Measurements from ENCODE around the gene EMP1.

EMP1 gene

DNA sequence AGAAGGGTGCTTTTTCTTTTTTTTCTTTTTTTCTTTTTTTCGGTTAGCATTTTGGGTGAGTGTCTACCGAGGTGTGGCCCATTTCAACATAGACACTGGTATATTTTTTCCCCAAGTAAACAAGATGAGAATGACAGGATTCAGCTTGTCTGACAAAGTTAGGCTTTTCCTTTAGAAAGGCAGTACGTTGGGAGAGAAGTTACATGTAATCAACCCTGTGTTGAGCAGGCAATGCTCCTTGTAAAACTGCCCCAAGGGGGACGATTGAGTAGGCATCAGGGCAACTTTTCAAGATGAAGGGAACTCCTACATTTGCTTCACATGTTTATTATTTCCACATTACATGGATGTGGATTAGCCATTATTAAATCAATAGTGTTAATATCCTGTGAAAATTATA is 1.7 kb downstream of the EMP1 start:
- DNase-seq = no peak

DNA sequence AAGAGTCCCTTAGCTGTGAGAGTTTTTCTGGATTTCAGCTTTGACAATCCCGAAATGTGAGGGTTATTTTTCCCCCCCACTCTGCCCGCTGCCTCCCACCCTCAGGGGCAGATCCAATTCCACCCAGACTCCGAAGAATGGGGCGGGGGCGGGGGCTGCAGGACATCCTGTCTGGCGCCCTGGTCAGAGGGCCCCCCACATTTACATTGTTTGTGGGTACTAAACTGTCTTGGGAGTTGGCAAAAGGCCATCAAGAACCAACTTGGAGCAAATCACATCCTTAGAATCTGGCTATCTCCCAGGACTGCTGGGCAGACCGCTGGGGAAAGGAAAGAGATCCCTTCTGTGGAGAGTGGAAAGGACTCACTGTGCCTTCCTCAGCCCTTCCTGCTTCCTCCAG is 2.4 kb downstream of the EMP1 start:
- DNase-seq = no peak

GRCh38 chr12:13199592-13199991 is 3.1 kb downstream of the EMP1 start:
- DNase-seq = no peak

GRCh38 chr12:13200841-13201240 is 4.3 kb downstream of the EMP1 start:
- DNase-seq = no peak

GRCh38 chr12:13203034-13203922 is 6.8 kb downstream of the EMP1 start:
- DNase-seq = no peak

DNA sequence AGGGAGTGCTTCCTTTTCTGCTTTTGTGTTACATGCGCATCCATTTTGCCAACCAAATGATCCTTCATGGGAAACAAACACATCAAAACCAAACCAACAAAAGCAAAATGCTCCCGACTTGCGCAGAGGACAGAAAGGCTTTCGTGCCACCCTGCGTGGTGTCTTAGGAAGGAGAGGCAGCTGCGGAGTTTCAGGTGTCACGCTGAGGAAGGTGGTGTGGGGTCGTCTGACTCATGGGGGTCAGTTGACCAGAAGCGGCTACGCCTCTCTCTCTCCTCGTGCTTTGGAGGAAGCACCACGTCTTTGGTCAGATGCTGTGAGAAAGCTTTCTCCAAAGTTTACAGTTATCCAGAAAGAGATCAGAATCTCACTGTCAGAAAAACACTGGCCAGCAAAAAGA is 7.9 kb downstream of the EMP1 start:
- no peak for DNase-seq

GRCh38 chr12:13205809-13206559 is 9.5 kb downstream of the EMP1 start:
- DNase-seq = no peak

DNA sequence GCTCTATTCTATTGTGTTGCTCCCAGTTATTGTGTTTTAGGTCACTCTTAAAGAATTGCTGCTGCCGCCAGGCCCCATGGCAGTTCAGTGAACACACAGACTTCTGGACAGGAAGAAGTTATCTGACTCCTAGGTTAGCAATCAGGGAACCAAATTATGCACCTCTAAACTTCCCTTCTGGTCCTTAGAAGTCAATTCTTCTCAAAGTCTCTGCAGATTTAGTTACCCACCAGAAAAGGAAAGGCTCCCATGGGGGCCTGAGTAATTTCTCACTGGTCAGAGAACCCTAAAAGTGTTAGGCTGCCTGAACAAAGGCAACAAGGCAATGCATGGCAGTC is 10.0 kb downstream of the EMP1 start:
- peak; percentile 87 for DNase-seq

- DNase-seq = peak; percentile 57
Measured at GRCh38 chr12:13208533-13209435, 12.3 kb downstream of the EMP1 start.

GRCh38 chr12:13209436-13210235 is 13.1 kb downstream of the EMP1 start:
- no peak for DNase-seq

DNA sequence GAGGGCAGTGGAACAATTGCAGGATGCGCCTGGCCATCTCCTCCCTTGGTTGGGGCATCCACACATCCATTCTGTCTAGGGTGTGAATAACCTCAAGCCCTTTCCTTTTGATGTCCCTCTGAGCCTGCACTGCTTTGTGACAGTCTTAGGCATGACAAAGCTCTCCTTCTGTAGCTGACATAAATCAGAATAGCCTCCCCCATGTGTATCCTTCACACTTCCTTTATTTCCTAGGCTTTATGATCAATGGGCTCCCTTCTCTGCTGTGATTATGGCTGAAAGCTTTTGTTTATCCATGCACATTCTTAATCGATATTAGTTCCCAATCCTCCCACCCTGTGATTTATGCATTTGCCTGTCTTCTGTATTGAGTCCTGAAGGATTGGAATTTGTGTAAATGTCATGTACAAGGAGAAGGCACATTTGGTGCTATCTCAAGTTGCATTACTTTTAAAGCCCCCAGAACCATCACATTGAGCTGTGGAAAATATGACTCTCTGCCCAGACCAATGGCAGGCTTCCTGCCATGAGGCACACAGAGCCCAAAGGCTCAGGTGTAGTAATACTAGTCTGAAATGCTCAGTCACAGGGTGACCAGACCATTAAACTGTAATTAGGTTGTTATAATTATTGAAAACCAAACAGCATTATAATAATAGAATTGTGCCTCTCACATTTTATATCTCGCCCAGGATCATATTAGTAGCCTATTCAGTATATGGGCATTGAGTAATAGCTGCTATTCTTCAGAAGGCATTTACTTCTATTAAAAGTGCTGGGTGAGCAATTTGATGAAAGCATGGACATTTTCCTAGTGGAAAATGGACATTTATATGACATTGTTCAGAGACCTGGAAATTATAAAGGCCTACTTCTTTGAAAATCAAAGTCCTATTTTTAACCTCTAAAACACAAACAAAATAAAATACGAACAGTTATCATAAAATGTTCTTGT is 14.0 kb downstream of the EMP1 start:
- no peak for DNase-seq

- no peak for DNase-seq
Measured at GRCh38 chr12:13211191-13211858, 14.8 kb downstream of the EMP1 start.

DNA sequence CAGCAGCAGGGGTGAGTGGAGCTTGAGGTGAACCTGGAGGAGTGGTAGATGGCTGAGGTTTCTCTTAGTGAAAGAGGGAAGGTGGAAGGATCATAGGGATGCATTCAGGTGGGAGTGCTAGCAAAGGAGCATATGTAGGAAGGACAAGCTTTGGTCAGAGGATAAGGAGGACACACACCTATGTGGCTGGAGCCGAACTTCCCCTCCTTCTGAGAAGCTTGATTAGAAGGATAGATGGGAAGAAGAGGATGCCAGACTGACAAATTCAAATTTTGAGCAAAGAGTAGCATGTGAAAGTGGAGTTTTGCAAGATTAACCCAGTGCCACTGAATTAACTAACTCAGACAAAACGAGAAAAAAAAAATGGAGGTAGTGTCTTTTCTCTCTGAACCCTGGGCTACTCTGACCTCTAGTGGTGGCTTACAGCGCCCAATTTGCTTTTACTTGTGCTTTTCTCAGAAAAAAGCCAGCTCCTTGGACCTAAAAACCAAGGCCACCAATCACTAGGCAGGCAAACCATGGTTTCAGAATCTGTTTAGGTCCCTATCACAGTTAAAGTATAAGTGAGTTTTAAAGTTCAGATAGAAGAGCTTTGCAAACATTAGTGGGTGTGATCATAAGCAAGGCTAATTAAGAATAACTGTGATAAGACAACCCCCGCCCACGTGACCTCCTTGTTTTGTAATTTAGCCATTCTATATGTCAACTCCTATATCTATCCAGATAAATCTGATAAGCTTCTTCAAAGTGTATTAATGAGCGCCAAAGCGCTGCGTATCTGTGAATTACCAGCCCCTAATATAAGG is 15.5 kb downstream of the EMP1 start:
- peak; percentile 71 for DNase-seq

DNA sequence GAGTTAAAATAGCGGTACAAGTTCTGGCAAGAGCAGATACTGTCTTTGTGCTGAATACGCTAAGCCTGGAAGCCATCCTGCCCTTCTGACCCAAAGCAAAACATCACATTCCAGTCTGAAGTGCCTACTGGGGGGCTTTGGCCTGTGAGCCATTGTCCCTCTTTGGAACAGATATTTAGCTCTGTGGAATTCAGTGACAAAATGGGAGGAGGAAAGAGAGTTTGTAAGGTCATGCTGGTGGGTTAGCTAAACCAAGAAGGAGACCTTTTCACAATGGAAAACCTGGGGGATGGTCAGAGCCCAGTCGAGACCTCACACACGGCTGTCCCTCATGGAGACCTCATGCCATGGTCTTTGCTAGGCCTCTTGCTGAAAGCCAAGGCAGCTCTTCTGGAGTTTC is 18.5 kb downstream of the EMP1 start:
- DNase-seq = no peak

DNA sequence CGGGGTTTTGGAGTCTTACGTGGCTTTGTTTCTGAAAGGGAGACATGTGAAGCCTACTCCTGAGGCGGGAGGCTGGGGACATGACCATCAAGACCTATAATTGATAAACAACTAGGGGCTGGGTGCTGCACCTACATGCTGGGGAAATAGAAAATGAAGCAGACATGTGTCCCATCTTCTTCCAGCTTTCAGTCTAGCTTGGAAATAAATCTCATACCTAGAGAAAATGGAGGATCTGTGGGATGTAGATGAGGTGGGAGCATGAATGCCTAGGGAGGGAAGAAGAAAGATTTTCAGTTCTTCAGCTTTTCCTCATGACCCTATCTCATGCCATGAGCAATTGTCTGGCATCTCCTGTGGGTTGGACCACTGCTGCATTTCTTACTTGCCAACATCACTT is 22.1 kb downstream of the EMP1 start:
- no peak for DNase-seq

GRCh38 chr12:13219320-13219719 is 22.8 kb downstream of the EMP1 start:
- DNase-seq = no peak

DNA sequence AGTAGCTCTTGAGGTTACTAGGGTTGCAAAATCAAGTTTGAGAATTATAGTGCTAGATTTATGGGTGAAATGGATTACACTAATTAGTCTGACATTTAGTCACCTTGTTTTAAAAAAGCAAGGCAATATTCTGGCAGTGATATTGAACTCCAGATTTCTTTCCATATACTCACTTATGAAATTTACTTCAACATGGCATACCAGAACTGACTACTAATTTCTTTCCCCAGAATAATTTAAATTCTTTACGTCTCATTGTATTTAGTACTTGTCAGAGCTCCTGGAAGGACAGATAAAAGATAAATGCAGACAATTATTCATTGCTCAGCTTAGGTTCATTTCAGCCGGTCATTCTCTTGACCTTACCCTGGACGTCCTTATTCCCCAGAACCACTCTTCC is 24.3 kb downstream of the EMP1 start:
- DNase-seq = no peak

DNA sequence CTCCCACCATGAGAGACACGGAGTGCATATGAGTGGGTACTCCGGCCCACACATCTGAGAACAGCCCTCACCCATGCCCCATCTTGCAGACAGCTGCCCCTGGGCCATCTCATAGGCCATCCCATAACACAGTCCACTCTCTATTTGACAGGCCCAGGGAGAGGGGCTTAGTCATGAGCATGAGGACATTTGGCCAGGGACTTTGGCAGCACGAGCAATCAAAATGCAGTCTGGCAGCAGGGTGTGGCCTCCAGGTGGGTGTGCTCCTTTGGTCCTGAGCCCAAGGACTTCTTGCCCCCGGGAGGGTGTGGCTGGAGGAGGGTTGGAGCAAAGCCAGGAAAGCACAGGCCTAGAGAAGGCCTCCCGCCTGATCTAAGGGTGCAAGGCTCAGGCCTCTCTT is 25.6 kb downstream of the EMP1 start:
- DNase-seq = no peak

DNA sequence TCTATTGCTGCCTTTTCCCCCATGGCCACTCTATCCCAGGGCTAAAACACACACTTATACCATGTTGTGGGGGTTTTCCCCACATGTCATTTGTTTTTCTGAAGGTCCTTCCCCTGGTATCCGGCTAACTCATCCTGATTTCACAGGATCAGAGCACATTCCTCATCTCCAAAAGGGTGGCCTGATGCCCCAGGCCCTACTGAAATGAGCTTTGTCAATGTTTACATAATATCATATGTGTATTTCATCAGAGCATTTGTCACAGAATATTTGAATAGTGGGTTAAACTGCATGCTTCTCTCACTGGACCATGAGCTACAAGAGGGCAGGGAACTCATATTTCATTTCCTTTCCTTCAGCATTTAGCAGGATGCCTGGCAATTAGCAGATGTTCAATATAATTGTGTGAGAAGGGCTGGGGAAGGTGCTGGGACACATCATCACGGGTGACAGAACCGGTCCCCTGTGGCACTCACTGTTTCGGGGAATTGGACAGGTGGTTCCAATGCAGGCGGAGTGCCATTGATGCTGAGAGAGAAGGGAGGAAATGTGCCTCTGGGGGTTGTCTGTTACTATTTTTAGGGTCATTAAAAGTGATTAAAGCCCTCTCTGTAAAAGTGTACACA is 26.8 kb downstream of the EMP1 start:
- no peak for DNase-seq

Data from MV-4-11 (cell line).